ENCODE results near the gene MED13L.

DNA sequence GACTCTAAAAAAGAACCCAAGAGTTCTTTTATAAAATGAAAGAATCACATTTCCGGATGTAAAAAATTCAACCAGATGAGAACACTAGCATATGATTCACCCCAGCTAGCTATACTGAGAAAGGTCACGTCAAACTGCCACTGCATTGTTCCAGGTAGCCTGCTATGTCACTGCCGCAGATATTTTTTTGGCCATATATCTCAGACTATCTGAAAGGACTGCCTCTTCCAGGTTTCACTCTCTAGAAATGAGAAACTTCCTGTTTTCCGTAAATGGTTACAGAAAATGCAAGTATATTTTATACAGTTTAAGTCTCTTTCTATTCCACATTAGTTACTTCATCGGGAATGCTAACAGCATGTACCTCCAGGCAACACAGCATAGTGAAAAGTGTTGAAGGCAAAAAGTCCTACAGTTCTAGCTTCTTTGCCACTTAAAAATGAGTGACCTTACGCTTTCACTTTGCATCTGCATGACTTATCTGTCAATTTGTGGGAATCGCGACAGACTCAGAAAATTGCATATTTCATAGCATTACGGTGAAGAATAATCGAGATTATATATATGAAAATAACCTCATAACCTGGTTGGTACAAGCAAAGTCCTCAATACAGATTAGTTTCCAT is 105.2 kb downstream of the MED13L start:
- TF ChIP-seq ESRRG (CRISPR knock-in tag; IDR thresholded peaks at IDR 0.05) (no peak), TCF4 (CRISPR knock-in tag; IDR thresholded peaks at IDR 0.05; ENCODE audit: borderline replicate concordance) (no peak), ZC3H10 (CRISPR knock-in tag; IDR thresholded peaks at IDR 0.05) (no peak), PATZ1 (CRISPR knock-in tag; IDR thresholded peaks at IDR 0.05; ENCODE audit: borderline replicate concordance) (no peak), ZNF8 (CRISPR knock-in tag; IDR thresholded peaks at IDR 0.05) (no peak), ZFP3 (CRISPR knock-in tag; IDR thresholded peaks at IDR 0.05) (no peak), GLIS3 (CRISPR knock-in tag; IDR thresholded peaks at IDR 0.05) (no peak), ZNF70 (CRISPR knock-in tag; IDR thresholded peaks at IDR 0.05) (no peak), RARB (CRISPR knock-in tag; IDR thresholded peaks at IDR 0.05) (no peak), ISL1 (CRISPR knock-in tag; IDR thresholded peaks at IDR 0.05) (no peak), ZFP30 (CRISPR knock-in tag; IDR thresholded peaks at IDR 0.05) (no peak)
- TF ChIP-seq, protein P1, sequence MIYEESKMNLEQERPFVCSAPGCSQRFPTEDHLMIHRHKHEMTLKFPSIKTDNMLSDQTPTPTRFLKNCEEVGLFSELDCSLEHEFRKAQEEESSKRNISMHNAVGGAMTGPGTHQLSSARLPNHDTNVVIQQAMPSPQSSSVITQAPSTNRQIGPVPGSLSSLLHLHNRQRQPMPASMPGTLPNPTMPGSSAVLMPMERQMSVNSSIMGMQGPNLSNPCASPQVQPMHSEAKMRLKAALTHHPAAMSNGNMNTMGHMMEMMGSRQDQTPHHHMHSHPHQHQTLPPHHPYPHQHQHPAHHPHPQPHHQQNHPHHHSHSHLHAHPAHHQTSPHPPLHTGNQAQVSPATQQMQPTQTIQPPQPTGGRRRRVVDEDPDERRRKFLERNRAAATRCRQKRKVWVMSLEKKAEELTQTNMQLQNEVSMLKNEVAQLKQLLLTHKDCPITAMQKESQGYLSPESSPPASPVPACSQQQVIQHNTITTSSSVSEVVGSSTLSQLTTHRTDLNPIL (CRISPR knock-in tag; IDR thresholded peaks at IDR 0.05; ENCODE audit: low read depth): no peak
